Neural progenitor cell (in vitro differentiated cells): ENCODE results near the gene SERAC1. TPM values are rescaled to one million over a fixed set of nuclear protein-coding genes. Genes with fewer than 3 reads are reported as not detected.

Experiments
- DNase-seq: peaks from one replicate; pipeline ENCODE4 v3.0.0-alpha.2; 2016; ENCODE audit warnings: low spot score
- H2AFZ ChIP-seq: fragments of 200-600 bp; sonication (generic); replicated peaks from 2 replicates; pipeline ENCODE4 v1.6.1; 2016; ENCODE audit warnings: antibody characterized with exemption
- H3F3A ChIP-seq: fragments of 200-600 bp; sonication (generic); 2 replicates; pipeline ENCODE4 v1.6.1; 2016; ENCODE audit warnings: antibody characterized with exemption, low read depth
- H3K27ac ChIP-seq: fragments of 200-600 bp; sonication (generic); 2 replicates; pipeline ENCODE4 v1.5.1; 2016; ENCODE audit warnings: mild to moderate bottlenecking
- H3K27me3 ChIP-seq: fragments of 200-600 bp; sonication (generic); 2 replicates; pipeline ENCODE4 v1.6.1; 2016; ENCODE audit warnings: mild to moderate bottlenecking, moderate library complexity
- H3K36me3 ChIP-seq: fragments of 200-600 bp; sonication (generic); 2 replicates; pipeline ENCODE4 v1.5.1; 2016
- H3K4me1 ChIP-seq: fragments of 200-600 bp; sonication (generic); 2 replicates; pipeline ENCODE4 v1.6.1; 2016; ENCODE audit warnings: mixed run types
- H3K4me2 ChIP-seq: fragments of 200-600 bp; sonication (generic); 2 replicates; pipeline ENCODE4 v1.6.1; 2016
- H3K4me3 ChIP-seq: fragments of 200-600 bp; sonication (generic); 2 replicates; pipeline ENCODE4 v1.5.1; 2016
- H3K79me2 ChIP-seq: fragments of 200-600 bp; sonication (generic); 2 replicates; pipeline ENCODE4 v1.6.1; 2016; ENCODE audit warnings: low read depth
- H3K9ac ChIP-seq: fragments of 200-600 bp; sonication (generic); 2 replicates; pipeline ENCODE4 v1.6.1; 2016
- H3K9me3 ChIP-seq: fragments of 200-600 bp; sonication (generic); 2 replicates; pipeline ENCODE4 v1.5.1; 2016; ENCODE audit warnings: low read depth
- H4K20me1 ChIP-seq: fragments of 200-600 bp; sonication (generic); 2 replicates; pipeline ENCODE4 v1.6.1; 2016; ENCODE audit warnings: low read depth
- H3K27ac Mint-ChIP-seq: 3 replicates; pipeline ENCODE4 v1.8.0; 2021; ENCODE audit warnings: mixed read lengths
- H3K27me3 Mint-ChIP-seq: 2 replicates; pipeline ENCODE4 v1.8.0; 2022; ENCODE audit warnings: low read depth, mild to moderate bottlenecking, inconsistent platforms, moderate library complexity, mixed read lengths; ENCODE audit not compliant: insufficient read depth
- H3K36me3 Mint-ChIP-seq: 3 replicates; pipeline ENCODE4 v1.8.0; 2021; ENCODE audit warnings: mixed read lengths
- H3K4me1 Mint-ChIP-seq: 3 replicates; pipeline ENCODE4 v1.8.0; 2021; ENCODE audit warnings: mixed read lengths
- H3K4me3 Mint-ChIP-seq: 3 replicates; pipeline ENCODE4 v1.8.0; 2021; ENCODE audit warnings: mild to moderate bottlenecking, moderate library complexity, mixed read lengths
- H3K9me3 Mint-ChIP-seq: 3 replicates; pipeline ENCODE4 v1.8.0; 2020; ENCODE audit warnings: mixed read lengths
- EZH2 ChIP-seq: fragments of 200-600 bp; sonication (generic); IDR thresholded peaks from 2 replicates; pipeline ENCODE4 v1.6.1; 2017; ENCODE audit warnings: antibody characterized with exemption, mild to moderate bottlenecking, moderate library complexity
- EZH2phosphoT487 ChIP-seq: fragments of 200-600 bp; sonication (generic); IDR thresholded peaks from 2 replicates; pipeline ENCODE4 v1.6.1; 2017; ENCODE audit warnings: antibody characterized with exemption
- total RNA-seq: library from RNA; depleted of rRNA; stranded (reverse); fragments of >200 nt; gene quantifications from 2 replicates; pipeline ENCODE4 v1.2.3, GENCODE V29; 2015; ENCODE audit warnings: low replicate concordance
- TF ChIP-seq, protein P1 (sequence below): fragments of 200-600 bp; sonication (generic); IDR thresholded peaks from 2 replicates; pipeline ENCODE4 v1.5.1; 2017; ENCODE audit warnings: antibody characterized with exemption, mild to moderate bottlenecking

Gene SERAC1
- total RNA-seq, 1 donor from 2014 or later: 35.7 TPM

DNA sequence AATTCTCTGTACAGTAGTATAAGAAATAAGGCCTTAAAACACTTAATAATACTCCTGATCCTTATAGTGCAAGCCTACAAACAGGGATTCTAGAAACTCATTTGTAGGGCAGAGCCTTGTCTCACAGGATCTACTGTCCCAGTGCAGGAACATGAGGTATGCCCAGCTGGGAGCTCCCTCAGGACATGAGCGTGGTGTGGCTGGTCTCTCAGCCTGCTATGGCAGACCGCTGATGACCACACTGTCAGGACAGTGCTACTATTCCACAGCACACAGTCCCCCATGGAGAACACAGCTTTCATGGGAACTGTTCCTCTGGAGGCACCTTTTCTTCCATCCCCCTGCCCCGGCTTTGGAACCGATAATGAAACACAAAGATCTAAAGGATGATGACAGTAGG is 53.0 kb downstream of the SERAC1 start:
- no peak for DNase-seq
- no peak for TF ChIP-seq EZH2phosphoT487
- TF ChIP-seq, protein P1, sequence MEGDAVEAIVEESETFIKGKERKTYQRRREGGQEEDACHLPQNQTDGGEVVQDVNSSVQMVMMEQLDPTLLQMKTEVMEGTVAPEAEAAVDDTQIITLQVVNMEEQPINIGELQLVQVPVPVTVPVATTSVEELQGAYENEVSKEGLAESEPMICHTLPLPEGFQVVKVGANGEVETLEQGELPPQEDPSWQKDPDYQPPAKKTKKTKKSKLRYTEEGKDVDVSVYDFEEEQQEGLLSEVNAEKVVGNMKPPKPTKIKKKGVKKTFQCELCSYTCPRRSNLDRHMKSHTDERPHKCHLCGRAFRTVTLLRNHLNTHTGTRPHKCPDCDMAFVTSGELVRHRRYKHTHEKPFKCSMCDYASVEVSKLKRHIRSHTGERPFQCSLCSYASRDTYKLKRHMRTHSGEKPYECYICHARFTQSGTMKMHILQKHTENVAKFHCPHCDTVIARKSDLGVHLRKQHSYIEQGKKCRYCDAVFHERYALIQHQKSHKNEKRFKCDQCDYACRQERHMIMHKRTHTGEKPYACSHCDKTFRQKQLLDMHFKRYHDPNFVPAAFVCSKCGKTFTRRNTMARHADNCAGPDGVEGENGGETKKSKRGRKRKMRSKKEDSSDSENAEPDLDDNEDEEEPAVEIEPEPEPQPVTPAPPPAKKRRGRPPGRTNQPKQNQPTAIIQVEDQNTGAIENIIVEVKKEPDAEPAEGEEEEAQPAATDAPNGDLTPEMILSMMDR: no peak
- TF ChIP-seq EZH2: no peak
- H3K4me3 ChIP-seq: no peak overlapping the region

DNA sequence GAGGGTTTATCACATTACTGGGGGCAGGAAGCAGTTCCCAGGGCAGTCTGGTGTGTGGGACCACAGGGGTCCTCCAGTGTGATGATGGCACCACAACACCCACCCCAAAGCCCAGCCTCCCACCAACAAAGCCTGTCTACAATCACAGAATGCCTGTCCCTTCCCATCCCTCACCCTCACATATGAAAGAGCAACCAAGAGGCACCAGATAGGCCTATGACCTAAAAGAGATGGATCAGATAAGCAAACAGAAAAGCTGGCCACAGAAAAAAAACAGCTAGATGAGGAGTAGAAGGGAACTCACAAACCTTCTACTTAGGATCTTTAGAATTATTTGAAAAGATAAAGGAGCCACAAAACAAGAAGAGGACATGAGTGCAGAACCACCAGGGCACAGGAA is 54.3 kb downstream of the SERAC1 start:
- Histone ChIP-seq H3K36me3 (no peaks in the 10 kb centered on the region), H3K79me2 (no peaks in the 10 kb centered on the region), H3K4me1 (no peaks in the 10 kb centered on the region), H3K9me3 (no peaks in the 10 kb centered on the region), H3K9ac (no peak overlapping the region), H4K20me1 (no peaks in the 10 kb centered on the region), H2AFZ (no peak overlapping the region), H3F3A (no peaks in the 10 kb centered on the region), H3K4me2 (no peak overlapping the region), H3K27ac (no peak overlapping the region), H3K27me3 (no peaks in the 10 kb centered on the region), H3K4me3 (no peak overlapping the region)
- Mint-ChIP-seq H3K4me1 (no peaks in the 10 kb centered on the region), H3K27ac (no peak overlapping the region), H3K9me3 (no peaks in the 10 kb centered on the region), H3K27me3 (no peaks in the 10 kb centered on the region), H3K36me3 (peaks cover 36% of the 10 kb centered on the region), H3K4me3 (no peak overlapping the region)
- TF ChIP-seq, protein P1: no peak
- TF ChIP-seq EZH2phosphoT487: no peak
- TF ChIP-seq EZH2: no peak
- no peak for DNase-seq

More for the DNA sequence above, 53.0 kb downstream of the SERAC1 start:
- Mint-ChIP-seq H3K27me3 (no peaks in the 10 kb centered on the region), H3K4me3 (no peak overlapping the region), H3K27ac (no peak overlapping the region), H3K9me3 (no peaks in the 10 kb centered on the region), H3K4me1 (no peaks in the 10 kb centered on the region), H3K36me3 (peaks cover 28% of the 10 kb centered on the region)
- H3K27me3 ChIP-seq: no peaks in the 10 kb centered on the region
- no peaks in the 10 kb centered on the region for H3K9me3 ChIP-seq
- no peak overlapping the region for H3K4me2 ChIP-seq
- H3F3A ChIP-seq: no peaks in the 10 kb centered on the region
- H4K20me1 ChIP-seq: no peaks in the 10 kb centered on the region
- H3K36me3 ChIP-seq: no peaks in the 10 kb centered on the region
- H3K9ac ChIP-seq: no peak overlapping the region
- H3K27ac ChIP-seq: no peak overlapping the region
- H3K4me1 ChIP-seq: no peaks in the 10 kb centered on the region
- no peak overlapping the region for H2AFZ ChIP-seq
- no peaks in the 10 kb centered on the region for H3K79me2 ChIP-seq

DNA sequence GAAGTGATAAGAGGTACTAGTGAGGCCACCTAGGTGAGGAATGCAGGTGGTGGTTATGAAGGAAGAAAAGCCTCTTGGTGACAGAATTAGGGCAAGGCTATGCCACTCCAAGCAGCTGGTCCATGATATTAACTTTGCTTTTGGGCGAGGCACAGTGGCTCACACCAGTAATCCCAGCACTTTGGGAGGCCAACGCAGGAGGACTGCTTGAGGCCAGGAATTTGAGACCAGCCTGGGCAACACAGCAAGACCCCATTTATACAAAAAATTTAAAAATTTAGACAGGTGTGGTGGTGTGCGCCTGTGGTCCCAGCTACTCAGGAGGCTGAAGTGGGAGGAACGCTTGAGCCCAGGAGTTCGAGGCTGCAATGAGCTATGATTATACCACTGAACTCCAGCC is 56.1 kb downstream of the SERAC1 start:
- H3K9me3 Mint-ChIP-seq: no peaks in the 10 kb centered on the region
- Histone ChIP-seq H2AFZ (no peak overlapping the region), H3K36me3 (no peaks in the 10 kb centered on the region), H3K9ac (no peak overlapping the region), H3K9me3 (no peaks in the 10 kb centered on the region), H4K20me1 (no peaks in the 10 kb centered on the region), H3F3A (no peaks in the 10 kb centered on the region), H3K27me3 (no peaks in the 10 kb centered on the region), H3K4me1 (no peaks in the 10 kb centered on the region), H3K79me2 (no peaks in the 10 kb centered on the region), H3K27ac (no peak overlapping the region), H3K4me2 (no peak overlapping the region), H3K4me3 (no peak overlapping the region)
- H3K36me3 Mint-ChIP-seq: peaks cover 29% of the 10 kb centered on the region
- H3K27ac Mint-ChIP-seq: no peak overlapping the region
- no peaks in the 10 kb centered on the region for H3K27me3 Mint-ChIP-seq
- no peak for TF ChIP-seq EZH2
- TF ChIP-seq, protein P1: no peak
- no peak for TF ChIP-seq EZH2phosphoT487
- H3K4me3 Mint-ChIP-seq: no peak overlapping the region
- no peaks in the 10 kb centered on the region for H3K4me1 Mint-ChIP-seq
- no peak for DNase-seq

DNA sequence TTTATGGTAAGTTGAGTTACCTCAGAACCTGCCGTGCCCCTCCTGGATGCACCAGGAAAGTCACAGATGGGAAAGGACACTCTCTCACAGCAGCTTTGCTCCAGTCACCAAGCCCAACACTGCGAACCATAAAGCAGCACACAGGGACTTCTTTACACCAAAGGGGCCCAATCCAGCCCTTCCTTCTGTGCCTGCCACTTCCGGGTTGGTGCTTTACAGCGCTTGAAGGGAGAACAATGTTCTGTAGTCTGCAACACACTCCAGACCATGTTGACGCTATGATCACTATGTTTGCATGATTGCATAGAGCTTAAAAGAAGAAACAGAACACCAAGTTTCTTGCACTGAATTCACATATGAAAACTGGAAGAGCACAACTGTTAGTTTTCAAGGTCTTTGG is 57.1 kb downstream of the SERAC1 start:
- no peaks in the 10 kb centered on the region for H3K36me3 ChIP-seq
- H3K4me2 ChIP-seq: no peak overlapping the region
- H2AFZ ChIP-seq: no peak overlapping the region
- DNase-seq: no peak
- no peak overlapping the region for H3K27ac ChIP-seq
- H4K20me1 ChIP-seq: no peaks in the 10 kb centered on the region
- no peak for TF ChIP-seq EZH2
- TF ChIP-seq, protein P1: no peak
- TF ChIP-seq EZH2phosphoT487: no peak
- Mint-ChIP-seq H3K27ac (no peak overlapping the region), H3K4me3 (no peak overlapping the region), H3K36me3 (peaks cover 23% of the 10 kb centered on the region), H3K4me1 (no peaks in the 10 kb centered on the region), H3K9me3 (no peaks in the 10 kb centered on the region), H3K27me3 (no peaks in the 10 kb centered on the region)
- no peaks in the 10 kb centered on the region for H3K9me3 ChIP-seq
- H3F3A ChIP-seq: no peaks in the 10 kb centered on the region
- no peaks in the 10 kb centered on the region for H3K79me2 ChIP-seq
- H3K27me3 ChIP-seq: no peaks in the 10 kb centered on the region
- H3K9ac ChIP-seq: no peak overlapping the region
- H3K4me1 ChIP-seq: no peaks in the 10 kb centered on the region
- H3K4me3 ChIP-seq: no peak overlapping the region
